Ishikawa (cell line): ENCODE data around the gene IPO13.

ENCODE experiments used
- CREB1 ChIP-seq: IDR thresholded peaks from 2 replicates; pipeline ENCODE4 v1.6.1; 2012; ENCODE audit warnings: low read depth
- EP300 ChIP-seq: IDR thresholded peaks from 2 replicates; pipeline ENCODE4 v1.6.1; 2012; ENCODE audit warnings: borderline replicate concordance
- FOXM1 ChIP-seq: IDR thresholded peaks from 2 replicates; pipeline ENCODE4 v1.6.1; 2012; ENCODE audit warnings: low read depth, borderline replicate concordance
- MAX ChIP-seq: IDR thresholded peaks from 2 replicates; pipeline ENCODE4 v1.6.1; 2012
- RAD21 ChIP-seq: IDR thresholded peaks from 2 replicates; pipeline ENCODE4 v1.6.1; 2012; ENCODE audit warnings: low read depth
- TAF1 ChIP-seq: IDR thresholded peaks from 2 replicates; pipeline ENCODE4 v1.6.1; 2012; ENCODE audit warnings: low read depth, mild to moderate bottlenecking
- TCF12 ChIP-seq: IDR thresholded peaks from 2 replicates; pipeline ENCODE4 v1.6.1; 2012; ENCODE audit warnings: low read depth
- TEAD4 ChIP-seq: IDR thresholded peaks from 2 replicates; pipeline ENCODE4 v1.6.1; 2012
- USF1 ChIP-seq: IDR thresholded peaks from 2 replicates; pipeline ENCODE4 v1.6.1; 2012
- ZBTB7A ChIP-seq: IDR thresholded peaks from 2 replicates; pipeline ENCODE4 v1.6.1; 2012; ENCODE audit warnings: low read depth

GRCh38 chr1:43981636-43982035 lies 34.9 kb downstream of the IPO13 start:
- TF ChIP-seq USF1: no peak
- no peak for TF ChIP-seq MAX
- no peak for TF ChIP-seq FOXM1
- no peak for TF ChIP-seq ZBTB7A
- TF ChIP-seq RAD21: no peak
- TF ChIP-seq TEAD4: no peak
- TF ChIP-seq TCF12: no peak
- TF ChIP-seq EP300: no peak
- no peak for TF ChIP-seq TAF1
- TF ChIP-seq CREB1: no peak
